SK-N-SH treated with all-trans-retinoic acid at 6 μM for 48 hours (cell line): Measurements from ENCODE around the gene PPP1R16B.

Source experiments
- ATAC-seq: fragments of 200-7000 bp; cut with Tn5 transposase; 3 replicates; pipeline ENCODE4 v1.9.1; 2020; ENCODE audit warnings: mild to moderate bottlenecking, moderate library complexity
- CREB5 ChIP-seq: fragments of 250-450 bp; sonication (Bioruptor Pico); IDR thresholded peaks from 2 replicates; pipeline ENCODE4 v1.5.1; 2020; ENCODE audit warnings: low read depth, mild to moderate bottlenecking, moderate library complexity
- CSDC2 ChIP-seq: fragments of 250-450 bp; sonication (Bioruptor Pico); IDR thresholded peaks from 2 replicates; pipeline ENCODE4 v1.5.0; 2020; ENCODE audit warnings: mild to moderate bottlenecking, moderate library complexity
- ESRRG ChIP-seq: fragments of 250-450 bp; sonication (Bioruptor Pico); IDR thresholded peaks from 2 replicates; pipeline ENCODE4 v1.6.1; 2021; ENCODE audit warnings: mild to moderate bottlenecking
- GLIS3 ChIP-seq: fragments of 250-450 bp; sonication (Bioruptor Pico); IDR thresholded peaks from 2 replicates; pipeline ENCODE4 v1.5.0; 2020; ENCODE audit warnings: mild to moderate bottlenecking, moderate library complexity
- ISL1 ChIP-seq: fragments of 250-450 bp; sonication (Bioruptor Pico); IDR thresholded peaks from 2 replicates; pipeline ENCODE4 v2.1.2; 2022; ENCODE audit warnings: mild to moderate bottlenecking, moderate library complexity
- OSR1 ChIP-seq: fragments of 250-450 bp; sonication (Bioruptor Pico); IDR thresholded peaks from 2 replicates; pipeline ENCODE4 v1.8.0; 2022; ENCODE audit warnings: moderate library complexity, mild to moderate bottlenecking, inconsistent platforms
- PATZ1 ChIP-seq: fragments of 250-450 bp; sonication (Bioruptor Pico); IDR thresholded peaks from 2 replicates; pipeline ENCODE4 v1.8.0; 2020; ENCODE audit warnings: mild to moderate bottlenecking, moderate library complexity, borderline replicate concordance
- POU6F1 ChIP-seq: fragments of 250-450 bp; sonication (Bioruptor Pico); IDR thresholded peaks from 2 replicates; pipeline ENCODE4 v1.8.0; 2021; ENCODE audit warnings: low read depth, mild to moderate bottlenecking, moderate library complexity, borderline replicate concordance
- SNAI2 ChIP-seq: fragments of 250-450 bp; sonication (Bioruptor Pico); IDR thresholded peaks from 2 replicates; pipeline ENCODE4 v1.5.0; 2020; ENCODE audit warnings: mild to moderate bottlenecking, moderate library complexity
- TCF4 ChIP-seq: fragments of 250-450 bp; sonication (Bioruptor Pico); IDR thresholded peaks from 2 replicates; pipeline ENCODE4 v1.8.0; 2021; ENCODE audit warnings: mild to moderate bottlenecking, moderate library complexity, borderline replicate concordance
- ZC3H10 ChIP-seq: fragments of 250-450 bp; sonication (Bioruptor Pico); IDR thresholded peaks from 2 replicates; pipeline ENCODE4 v1.5.1; 2021; ENCODE audit warnings: mild to moderate bottlenecking, moderate library complexity
- ZFP3 ChIP-seq: fragments of 250-450 bp; sonication (Bioruptor Pico); IDR thresholded peaks from 2 replicates; pipeline ENCODE4 v1.5.0; 2020; ENCODE audit warnings: mild to moderate bottlenecking, moderate library complexity
- ZFP30 ChIP-seq: fragments of 450-650 bp; formaldehyde crosslinking; IDR thresholded peaks from 2 replicates; pipeline ENCODE4 v1.5.0; 2022; ENCODE audit warnings: mild to moderate bottlenecking, moderate library complexity
- ZNF565 ChIP-seq: fragments of 450-650 bp; formaldehyde crosslinking; conservative IDR thresholded peaks from 2 replicates; pipeline ENCODE4 v1.5.0; 2020; ENCODE audit warnings: low read depth, mild to moderate bottlenecking, moderate library complexity
- ZNF70 ChIP-seq: fragments of 450-650 bp; formaldehyde crosslinking; IDR thresholded peaks from 2 replicates; pipeline ENCODE4 v1.5.0; 2020; ENCODE audit warnings: mild to moderate bottlenecking, moderate library complexity
- TF ChIP-seq, protein P1 (sequence below): fragments of 250-450 bp; sonication (Bioruptor Pico); IDR thresholded peaks from 2 replicates; pipeline ENCODE4 v1.5.1; 2021; ENCODE audit warnings: mild to moderate bottlenecking, moderate library complexity
- TF ChIP-seq, protein P2 (sequence below): fragments of 250-450 bp; sonication (Bioruptor Pico); IDR thresholded peaks from 2 replicates; pipeline ENCODE4 v1.5.0; 2020; ENCODE audit warnings: mild to moderate bottlenecking, moderate library complexity

The PPP1R16B gene

GRCh38 chr20:38896009-38896594 lies 90.6 kb downstream of the PPP1R16B start:
- no peak for ATAC-seq
- no peak for TF ChIP-seq ZFP3 (CRISPR knock-in tag)

DNA sequence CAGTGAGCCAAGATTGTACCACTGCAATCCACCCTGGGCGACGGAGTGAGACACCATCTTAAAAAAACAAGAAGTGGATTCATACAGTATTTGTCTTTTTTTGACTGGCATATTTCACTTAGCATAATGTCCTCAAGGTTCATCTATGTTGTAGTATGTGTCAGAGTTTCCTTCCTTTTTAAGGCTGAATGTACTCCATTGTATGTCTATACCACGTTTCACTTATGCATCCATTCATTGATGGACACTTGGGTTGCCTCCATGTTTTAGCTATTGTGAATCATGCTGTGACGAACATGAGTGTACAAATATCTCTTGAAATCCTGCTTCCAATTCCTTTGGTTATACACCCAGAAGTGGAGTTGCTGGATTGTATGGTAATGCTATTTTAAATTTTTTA lies 91.8 kb downstream of the PPP1R16B start:
- no peak for ATAC-seq
- TF ChIP-seq GLIS3 (CRISPR knock-in tag): no peak
- TF ChIP-seq OSR1 (CRISPR knock-in tag): no peak
- TF ChIP-seq SNAI2 (CRISPR knock-in tag): no peak
- TF ChIP-seq, protein P1, sequence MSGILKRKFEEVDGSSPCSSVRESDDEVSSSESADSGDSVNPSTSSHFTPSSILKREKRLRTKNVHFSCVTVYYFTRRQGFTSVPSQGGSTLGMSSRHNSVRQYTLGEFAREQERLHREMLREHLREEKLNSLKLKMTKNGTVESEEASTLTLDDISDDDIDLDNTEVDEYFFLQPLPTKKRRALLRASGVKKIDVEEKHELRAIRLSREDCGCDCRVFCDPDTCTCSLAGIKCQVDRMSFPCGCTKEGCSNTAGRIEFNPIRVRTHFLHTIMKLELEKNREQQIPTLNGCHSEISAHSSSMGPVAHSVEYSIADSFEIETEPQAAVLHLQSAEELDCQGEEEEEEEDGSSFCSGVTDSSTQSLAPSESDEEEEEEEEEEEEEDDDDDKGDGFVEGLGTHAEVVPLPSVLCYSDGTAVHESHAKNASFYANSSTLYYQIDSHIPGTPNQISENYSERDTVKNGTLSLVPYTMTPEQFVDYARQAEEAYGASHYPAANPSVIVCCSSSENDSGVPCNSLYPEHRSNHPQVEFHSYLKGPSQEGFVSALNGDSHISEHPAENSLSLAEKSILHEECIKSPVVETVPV (CRISPR knock-in tag): no peak
- TF ChIP-seq, protein P2, sequence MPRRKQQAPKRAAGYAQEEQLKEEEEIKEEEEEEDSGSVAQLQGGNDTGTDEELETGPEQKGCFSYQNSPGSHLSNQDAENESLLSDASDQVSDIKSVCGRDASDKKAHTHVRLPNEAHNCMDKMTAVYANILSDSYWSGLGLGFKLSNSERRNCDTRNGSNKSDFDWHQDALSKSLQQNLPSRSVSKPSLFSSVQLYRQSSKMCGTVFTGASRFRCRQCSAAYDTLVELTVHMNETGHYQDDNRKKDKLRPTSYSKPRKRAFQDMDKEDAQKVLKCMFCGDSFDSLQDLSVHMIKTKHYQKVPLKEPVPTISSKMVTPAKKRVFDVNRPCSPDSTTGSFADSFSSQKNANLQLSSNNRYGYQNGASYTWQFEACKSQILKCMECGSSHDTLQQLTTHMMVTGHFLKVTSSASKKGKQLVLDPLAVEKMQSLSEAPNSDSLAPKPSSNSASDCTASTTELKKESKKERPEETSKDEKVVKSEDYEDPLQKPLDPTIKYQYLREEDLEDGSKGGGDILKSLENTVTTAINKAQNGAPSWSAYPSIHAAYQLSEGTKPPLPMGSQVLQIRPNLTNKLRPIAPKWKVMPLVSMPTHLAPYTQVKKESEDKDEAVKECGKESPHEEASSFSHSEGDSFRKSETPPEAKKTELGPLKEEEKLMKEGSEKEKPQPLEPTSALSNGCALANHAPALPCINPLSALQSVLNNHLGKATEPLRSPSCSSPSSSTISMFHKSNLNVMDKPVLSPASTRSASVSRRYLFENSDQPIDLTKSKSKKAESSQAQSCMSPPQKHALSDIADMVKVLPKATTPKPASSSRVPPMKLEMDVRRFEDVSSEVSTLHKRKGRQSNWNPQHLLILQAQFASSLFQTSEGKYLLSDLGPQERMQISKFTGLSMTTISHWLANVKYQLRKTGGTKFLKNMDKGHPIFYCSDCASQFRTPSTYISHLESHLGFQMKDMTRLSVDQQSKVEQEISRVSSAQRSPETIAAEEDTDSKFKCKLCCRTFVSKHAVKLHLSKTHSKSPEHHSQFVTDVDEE (CRISPR knock-in tag): no peak
- no peak for TF ChIP-seq CSDC2 (CRISPR knock-in tag)
- no peak for TF ChIP-seq ZFP30
- no peak for TF ChIP-seq ZC3H10
- TF ChIP-seq ISL1: no peak
- no peak for TF ChIP-seq POU6F1 (CRISPR knock-in tag)
- no peak for TF ChIP-seq PATZ1 (CRISPR knock-in tag)
- TF ChIP-seq ZNF70 (CRISPR knock-in tag): no peak
- TF ChIP-seq ESRRG (CRISPR knock-in tag): no peak
- TF ChIP-seq CREB5 (CRISPR knock-in tag): no peak
- TF ChIP-seq ZNF565 (CRISPR knock-in tag): no peak
- no peak for TF ChIP-seq TCF4 (CRISPR knock-in tag)

DNA sequence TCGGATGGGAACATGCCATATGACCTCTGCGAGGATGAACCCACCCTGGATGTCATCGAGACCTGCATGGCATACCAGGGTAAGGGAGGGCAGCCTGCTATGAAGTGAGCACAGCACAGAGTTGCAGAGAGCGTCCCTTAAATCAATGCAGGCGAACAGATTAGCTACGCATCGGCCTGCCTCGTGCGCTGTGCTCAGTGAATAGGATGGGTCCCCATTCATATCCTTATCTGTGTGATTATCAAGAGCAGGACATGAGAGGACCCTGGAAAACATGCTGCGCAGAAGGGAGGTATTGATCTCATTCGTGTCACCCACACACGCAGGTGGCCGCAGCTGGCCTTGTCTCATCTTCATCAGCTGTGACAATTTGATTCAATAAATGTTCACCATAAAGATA lies 95.1 kb downstream of the PPP1R16B start:
- no peak for TF ChIP-seq CSDC2 (CRISPR knock-in tag)
- TF ChIP-seq, protein P2 (CRISPR knock-in tag): no peak
- no peak for TF ChIP-seq GLIS3 (CRISPR knock-in tag)
- no peak for TF ChIP-seq CREB5 (CRISPR knock-in tag)
- TF ChIP-seq, all 23 proteins: peak for 0
- ATAC-seq: no peak
